GM12801 (cell line): ENCODE measurements around the gene MAGEB5.

Experiments
- TF ChIP-seq, protein P1 (sequence below): IDR thresholded peaks from one replicate; pipeline ENCODE4 v1.5.1; 2011; ENCODE audit warnings: control low read depth; ENCODE audit not compliant: insufficient read length; ENCODE audit errors: extremely low read depth

The MAGEB5 gene

GRCh38 chrX:26215869-26216268, at the start of gene MAGEB5:
MAGEB5 (plus strand) TSS chrX:26216169; CDS start chrX:26217302, 1,133 bp downstream.
- TF ChIP-seq, protein P1, sequence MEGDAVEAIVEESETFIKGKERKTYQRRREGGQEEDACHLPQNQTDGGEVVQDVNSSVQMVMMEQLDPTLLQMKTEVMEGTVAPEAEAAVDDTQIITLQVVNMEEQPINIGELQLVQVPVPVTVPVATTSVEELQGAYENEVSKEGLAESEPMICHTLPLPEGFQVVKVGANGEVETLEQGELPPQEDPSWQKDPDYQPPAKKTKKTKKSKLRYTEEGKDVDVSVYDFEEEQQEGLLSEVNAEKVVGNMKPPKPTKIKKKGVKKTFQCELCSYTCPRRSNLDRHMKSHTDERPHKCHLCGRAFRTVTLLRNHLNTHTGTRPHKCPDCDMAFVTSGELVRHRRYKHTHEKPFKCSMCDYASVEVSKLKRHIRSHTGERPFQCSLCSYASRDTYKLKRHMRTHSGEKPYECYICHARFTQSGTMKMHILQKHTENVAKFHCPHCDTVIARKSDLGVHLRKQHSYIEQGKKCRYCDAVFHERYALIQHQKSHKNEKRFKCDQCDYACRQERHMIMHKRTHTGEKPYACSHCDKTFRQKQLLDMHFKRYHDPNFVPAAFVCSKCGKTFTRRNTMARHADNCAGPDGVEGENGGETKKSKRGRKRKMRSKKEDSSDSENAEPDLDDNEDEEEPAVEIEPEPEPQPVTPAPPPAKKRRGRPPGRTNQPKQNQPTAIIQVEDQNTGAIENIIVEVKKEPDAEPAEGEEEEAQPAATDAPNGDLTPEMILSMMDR = no peak

DNA sequence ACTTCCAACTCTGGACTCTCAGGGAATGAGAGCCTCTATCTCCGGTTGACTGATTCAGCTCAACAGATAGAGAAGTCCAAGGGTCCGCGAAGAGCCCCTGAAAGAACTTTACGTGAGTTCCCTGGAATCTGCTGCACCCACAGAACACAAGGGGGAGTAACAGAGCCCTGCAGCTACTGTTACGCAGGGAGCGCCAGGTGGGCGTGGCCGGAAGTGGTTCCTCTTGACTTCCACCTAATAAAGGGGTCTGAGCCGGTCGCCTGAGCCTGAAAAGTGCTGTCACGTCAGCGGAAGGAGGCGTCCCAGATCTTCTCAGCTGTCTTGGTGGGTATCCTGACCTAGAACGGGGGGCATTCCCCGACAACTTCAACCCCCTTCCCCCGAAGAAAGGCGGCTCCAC, 23.8 kb upstream of the MAGEB5 start, which contains the start of gene MAGEB6:
Gene MAGEB6, plus strand, starts transcription at position 237 of the 400 bp plus-strand sequence. CDS start 1,407 bp downstream, outside the sequence.
- TF ChIP-seq, protein P1 = no peak

- TF ChIP-seq, protein P1 = no peak
Measured at GRCh38 chrX:26203561-26203960, 12.4 kb upstream of the MAGEB5 start.

- TF ChIP-seq, protein P1 = no peak
Measured at GRCh38 chrX:26208012-26208411, 8.0 kb upstream of the MAGEB5 start.

DNA sequence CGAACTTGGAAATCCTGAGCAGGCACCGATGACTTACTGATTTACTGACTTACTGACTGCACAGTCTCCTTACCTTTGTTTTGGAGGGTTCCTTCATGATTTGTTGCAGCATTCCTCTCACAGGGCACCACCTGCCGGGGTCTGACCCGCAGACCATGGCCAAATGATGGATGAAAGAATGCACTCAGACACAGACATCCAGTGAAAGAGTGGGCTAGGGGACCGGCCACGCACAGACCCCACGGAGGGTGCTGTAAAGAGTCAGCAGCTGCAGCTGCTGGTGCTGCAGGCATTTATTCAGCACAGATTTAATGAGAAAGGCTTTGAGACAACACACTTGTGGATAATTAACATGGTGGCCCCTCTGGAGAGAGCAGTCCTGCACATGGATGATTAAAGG, 3.4 kb downstream of the MAGEB5 start:
- TF ChIP-seq, protein P1 = no peak

GRCh38 chrX:26234177-26234576, 18.2 kb downstream of the MAGEB5 start:
- TF ChIP-seq, protein P1 = no peak

GRCh38 chrX:26253526-26253925, 37.6 kb downstream of the MAGEB5 start:
- TF ChIP-seq, protein P1 = no peak

- TF ChIP-seq, protein P1 = no peak
Measured at GRCh38 chrX:26254436-26254835, 38.5 kb downstream of the MAGEB5 start.
